ENCODE data around the gene DBN1.

The DBN1 gene

GRCh38 chr5:177473443-177474001 lies at the start of gene DBN1:
DBN1 (minus strand) TSS chr5:177473634; CDS start chr5:177473521, 113 bp downstream.
- no peak for DNase-seq (ENCODE audit: low read depth)

GRCh38 chr5:177520916-177521513 lies 47.6 kb upstream of the DBN1 start:
- no peak for DNase-seq (ENCODE audit: low read depth)

- no peak for DNase-seq (ENCODE audit: low read depth)
Observed at GRCh38 chr5:177520271-177520670, 46.8 kb upstream of the DBN1 start.

- DNase-seq (ENCODE audit: low read depth) = no peak
Observed at GRCh38 chr5:177519463-177520235, 46.2 kb upstream of the DBN1 start.

GRCh38 chr5:177516601-177517568 lies 43.5 kb upstream of the DBN1 start, which contains the start of gene DDX41:
DDX41 (minus strand) TSS chr5:177516961; CDS start chr5:177516945, 16 bp downstream.
- DNase-seq (ENCODE audit: low read depth) = peak; percentile 99

GRCh38 chr5:177515580-177515979 lies 42.1 kb upstream of the DBN1 start:
- DNase-seq (ENCODE audit: low read depth) = no peak

GRCh38 chr5:177514541-177514940 lies 41.1 kb upstream of the DBN1 start:
- DNase-seq (ENCODE audit: low read depth) = no peak

GRCh38 chr5:177513500-177513899 lies 40.1 kb upstream of the DBN1 start:
- no peak for DNase-seq (ENCODE audit: low read depth)

GRCh38 chr5:177512736-177513380 lies 39.4 kb upstream of the DBN1 start:
- no peak for DNase-seq (ENCODE audit: low read depth)

- DNase-seq (ENCODE audit: low read depth) = no peak
Observed at GRCh38 chr5:177511796-177512675, 38.6 kb upstream of the DBN1 start.

- no peak for DNase-seq (ENCODE audit: low read depth)
Observed at GRCh38 chr5:177511181-177511580, 37.7 kb upstream of the DBN1 start.

- no peak for DNase-seq (ENCODE audit: low read depth)
Observed at GRCh38 chr5:177510567-177511053, 37.2 kb upstream of the DBN1 start.

GRCh38 chr5:177509991-177510566 lies 36.6 kb upstream of the DBN1 start:
- no peak for DNase-seq (ENCODE audit: low read depth)

- no peak for DNase-seq (ENCODE audit: low read depth)
Observed at GRCh38 chr5:177509381-177509951, 36.0 kb upstream of the DBN1 start, which contains the start of gene DOK3. DOK3 (minus strand) TSS chr5:177509826; CDS start chr5:177509540, 286 bp downstream.

- DNase-seq (ENCODE audit: low read depth) = no peak
Observed at GRCh38 chr5:177508837-177509236, 35.4 kb upstream of the DBN1 start.

- no peak for DNase-seq (ENCODE audit: low read depth)
Observed at GRCh38 chr5:177508221-177508611, 34.8 kb upstream of the DBN1 start.

- no peak for DNase-seq (ENCODE audit: low read depth)
Observed at GRCh38 chr5:177507596-177508220, 34.3 kb upstream of the DBN1 start.

GRCh38 chr5:177507165-177507564 lies 33.7 kb upstream of the DBN1 start:
- no peak for DNase-seq (ENCODE audit: low read depth)

GRCh38 chr5:177505075-177505474 lies 31.6 kb upstream of the DBN1 start:
- DNase-seq (ENCODE audit: low read depth) = no peak
